ENCODE data around the gene ASB14. TPM values are rescaled to one million over a fixed set of nuclear protein-coding genes. Genes with fewer than 3 reads are reported as not detected.

ASB14 gene
- total RNA-seq, 4 donors from 2014 or later = not detected

- ATAC-seq (ENCODE audit: low FRiP score) = no peak
- DNase-seq (ENCODE audit: low spot score) = no peak
- no peak for TF ChIP-seq CTCF (IDR thresholded peaks at IDR 0.05)
These were observed 35.6 kb downstream of the ASB14 start for GRCh38 chr3:57256844-57257243.

GRCh38 chr3:57252404-57252803 lies 40.1 kb downstream of the ASB14 start:
- no peak for TF ChIP-seq CTCF (IDR thresholded peaks at IDR 0.05)
- ATAC-seq (ENCODE audit: low FRiP score) (no peak), DNase-seq (ENCODE audit: low spot score) (no peak)

- DNase-seq (ENCODE audit: low spot score) = no peak
- TF ChIP-seq CTCF (IDR thresholded peaks at IDR 0.05) = no peak
- no peak for ATAC-seq (ENCODE audit: low FRiP score)
These were observed 47.5 kb downstream of the ASB14 start for GRCh38 chr3:57244946-57245345.

- DNase-seq (ENCODE audit: low spot score) (no peak), ATAC-seq (ENCODE audit: low FRiP score) (no peak)
- no peak for TF ChIP-seq CTCF (IDR thresholded peaks at IDR 0.05)
These were observed 57.6 kb downstream of the ASB14 start for GRCh38 chr3:57234613-57235575.

GRCh38 chr3:57233799-57234198 lies 58.7 kb downstream of the ASB14 start:
- ATAC-seq (ENCODE audit: low FRiP score) = no peak
- no peak for TF ChIP-seq CTCF (IDR thresholded peaks at IDR 0.05)
- no peak for DNase-seq (ENCODE audit: low spot score)

GRCh38 chr3:57230006-57230405 lies 62.5 kb downstream of the ASB14 start:
- TF ChIP-seq CTCF (IDR thresholded peaks at IDR 0.05) = no peak
- no peak for DNase-seq (ENCODE audit: low spot score)
- no peak for ATAC-seq (ENCODE audit: low FRiP score)
